OCI-LY7 (cell line): Measurements from ENCODE around the gene MYNN. TPM values are rescaled to one million over a fixed set of nuclear protein-coding genes. Genes with fewer than 3 reads are reported as not detected.
A peak's percentile ranks its signal among the peaks of the same experiment; 100 is the strongest.
"Not testable (repeated sequence)": the region's sequence is repeated elsewhere in the genome, so short reads cannot be mapped to it uniquely, and the experiment has no call there.

Source experiments
- Bru-seq: library from RNA; stranded (reverse); fragments of 400-500 nt; gene quantifications from one replicate; lab custom pipeline; 2021; lab: Mats Ljungman, UMichigan
- BruChase-seq, 2 experiments: library from RNA; stranded (reverse); fragments of 400-500 nt; gene quantifications; one replicate each; lab custom pipeline; 2021; lab: Mats Ljungman, UMichigan
- BruUV-seq: library from RNA; stranded (reverse); fragments of 400-500 nt; replicated peaks from 2 replicates; lab custom pipeline; 2021; lab: Mats Ljungman, UMichigan
- CTCF ChIA-PET: fragments of 300-600 bp; sonication (Branson Sonifier 250); formaldehyde crosslinking; loops from one replicate; lab custom pipeline; 2022; ENCODE audit warnings: antibody characterized with exemption; ENCODE audit not compliant: unreplicated experiment; lab: Charles Lee
- POLR2A ChIA-PET: fragments of 300-600 bp; sonication (Branson Sonifier 250); formaldehyde crosslinking; loops from one replicate; lab custom pipeline; 2022; ENCODE audit warnings: antibody characterized with exemption; lab: Charles Lee
- DNase-seq: peaks from one replicate; pipeline ENCODE4 v3.0.0-alpha.2; 2015; ENCODE audit warnings: low spot score
- H2AFZ ChIP-seq: fragments of 200-600 bp; sonication (generic), shearing (Covaris generic); 2 replicates; pipeline ENCODE4 v1.6.1; 2014; ENCODE audit warnings: mild to moderate bottlenecking, antibody characterized with exemption, low read length, moderate library complexity
- H3K27ac ChIP-seq: fragments of 200-600 bp; sonication (generic); 2 replicates; pipeline ENCODE4 v1.5.1; 2014; ENCODE audit warnings: mixed run types, low read depth, mild to moderate bottlenecking, moderate library complexity, low read length, inconsistent platforms; ENCODE audit not compliant: poor library complexity, severe bottlenecking
- H3K36me3 ChIP-seq: fragments of 200-600 bp; sonication (generic); 2 replicates; pipeline ENCODE4 v1.6.1; 2014; ENCODE audit warnings: mild to moderate bottlenecking, antibody characterized with exemption, low read length, moderate library complexity, mixed read lengths; ENCODE audit not compliant: insufficient read depth
- H3K4me1 ChIP-seq: fragments of 200-600 bp; sonication (generic); 2 replicates; pipeline ENCODE4 v1.5.1; 2014; ENCODE audit warnings: mild to moderate bottlenecking, low read length; ENCODE audit not compliant: insufficient read depth, poor library complexity, severe bottlenecking
- H3K4me2 ChIP-seq: fragments of 200-600 bp; sonication (generic); 2 replicates; pipeline ENCODE4 v1.6.1; 2014; ENCODE audit warnings: mild to moderate bottlenecking, low read length
- H3K4me3 ChIP-seq: fragments of 200-600 bp; sonication (generic); 2 replicates; pipeline ENCODE4 v1.5.1; 2014; ENCODE audit warnings: mild to moderate bottlenecking, low read depth, low read length; ENCODE audit not compliant: poor library complexity, severe bottlenecking
- H3K79me2 ChIP-seq: fragments of 200-600 bp; sonication (generic); 2 replicates; pipeline ENCODE4 v1.6.1; 2016; ENCODE audit warnings: low read depth, mild to moderate bottlenecking, low read length, moderate library complexity, mixed read lengths; ENCODE audit not compliant: insufficient read depth
- H3K9me2 ChIP-seq: fragments of 200-600 bp; sonication (generic); 2 replicates; pipeline ENCODE4 v1.6.1; 2016; ENCODE audit warnings: mild to moderate bottlenecking, low read length, mixed read lengths; ENCODE audit not compliant: insufficient read depth
- H3K9me3 ChIP-seq: fragments of 200-600 bp; sonication (generic); 2 replicates; pipeline ENCODE4 v1.6.1; 2014; ENCODE audit warnings: mild to moderate bottlenecking, mixed run types, low read length, mixed read lengths
- H4K20me1 ChIP-seq: fragments of 200-600 bp; sonication (generic); 2 replicates; pipeline ENCODE4 v1.6.1; 2014; ENCODE audit warnings: mild to moderate bottlenecking, antibody characterized with exemption, low read length, moderate library complexity, mixed read lengths; ENCODE audit not compliant: insufficient read depth
- CTCF ChIP-seq: fragments of 200-600 bp; sonication (generic); conservative IDR thresholded peaks from 2 replicates; pipeline ENCODE4 v1.5.1; 2014; ENCODE audit warnings: mild to moderate bottlenecking, antibody characterized with exemption, low read length, moderate library complexity, mixed read lengths
- EZH2phosphoT487 ChIP-seq: fragments of 200-600 bp; sonication (generic); IDR thresholded peaks from 2 replicates; pipeline ENCODE4 v1.6.1; 2018; ENCODE audit warnings: low read depth, borderline replicate concordance, mild to moderate bottlenecking, mixed run types, antibody characterized with exemption, low read length, moderate library complexity, mixed read lengths
- intact Hi-C: fragments of 100-400 bp; cut with micrococcal nuclease; formaldehyde crosslinking; loops from one replicate; pipeline ENCODE4 v1.10.0; 2022; ENCODE audit not compliant: unreplicated experiment
- long read RNA-seq: library from polyadenylated mRNA; stranded (forward); transcript quantifications from one replicate; pipeline ENCODE4 v2.0.0, GENCODE V29; 2022
- total RNA-seq, 2 experiments: library from RNA; depleted of rRNA in 1 of 2; stranded (reverse); fragments of >200 nt in 1 of 2; shearing (Covaris generic) in 1 of 2; gene quantifications; 2 replicates each; pipeline ENCODE4 v1.2.3, GENCODE V29; 2014 to 2022

Gene MYNN
- 12.0 and 13.1 TPM in 2 replicates for total RNA-seq (2014; rRNA removed; shearing (Covaris generic))
- total RNA-seq (2022), result 12.1 and 12.2 TPM in 2 replicates
- percentile 91 among the genes with signal in this experiment for Bru-seq, nascent RNA
- percentile 67 among the genes with signal in this experiment for BruChase-seq, experiment 1, labeled RNA remaining after a 6-hour chase
- BruChase-seq, experiment 2, labeled RNA remaining after a 2-hour chase, result percentile 80 among the genes with signal in this experiment
- long read RNA-seq, full-length matches to known transcripts, result 21 of 37 reads
- long read RNA-seq, partial matches to known transcripts, result 0 of 37 reads
- long read RNA-seq, other reads (novel, unspliced or antisense), result 16 of 37 reads

- Histone ChIP-seq H3K4me1 (peaks cover 31% of the 10 kb centered on the region), H3K9me3 (no peaks in the 10 kb centered on the region), H3K9me2 (no peaks in the 10 kb centered on the region), H4K20me1 (no peaks in the 10 kb centered on the region), H3K36me3 (peaks cover 41% of the 10 kb centered on the region), H3K27ac (peak within 1 kb of the TSS; percentile 92), H2AFZ (peak within 1 kb of the TSS; percentile 76), H3K79me2 (peaks cover 39% of the 10 kb centered on the region), H3K4me3 (peak within 1 kb of the TSS; percentile 84), H3K4me2 (peak within 1 kb of the TSS; percentile 90)
- ChIA-PET CTCF (no interaction called here), POLR2A (interaction anchor here (0.5 to 2.6 kb wide), 24 partner anchors 9 to 1095 kb away, joined by 3 to 18 read pairs (median 4); no protein-coding TSS in a partner anchor)
- DNase-seq, result peak; percentile 93
- intact Hi-C loops, result loop anchor here (1.0 to 10.0 kb wide), 7 partner anchors 69 to 1681 kb away; partner anchors contain the start of genes RPL22L1 and SKIL
- BruUV-seq, result TSS peak; percentile 96
- TF ChIP-seq EZH2phosphoT487 (no peak), CTCF (peak; percentile 50)
Observed at GRCh38 chr3:169772897-169773816, at the start of gene MYNN. TSS of gene MYNN (plus strand) at chr3:169773396. CDS start at chr3:169774296, 900 bp downstream.

GRCh38 chr3:169731857-169732256 is 41.3 kb upstream of the MYNN start:
- POLR2A ChIA-PET, CTCF ChIA-PET, H3K4me3 ChIP-seq, H3K27ac ChIP-seq, intact Hi-C loops, H4K20me1 ChIP-seq, H3K4me2 ChIP-seq, DNase-seq, BruUV-seq, H3K4me1 ChIP-seq, H2AFZ ChIP-seq, H3K9me3 ChIP-seq, H3K36me3 ChIP-seq, H3K9me2 ChIP-seq, H3K79me2 ChIP-seq: not testable (repeated sequence)

GRCh38 chr3:169739067-169739466 is 34.1 kb upstream of the MYNN start:
- Histone ChIP-seq H3K9me2 (no peaks in the 10 kb centered on the region), H3K79me2 (no peaks in the 10 kb centered on the region), H3K4me2 (no peak overlapping the region), H3K4me3 (no peak overlapping the region), H3K4me1 (no peaks in the 10 kb centered on the region), H3K9me3 (0 out of 2 replicates have a peak, but pooled peaks cover 5% of the 10 kb centered on the region), H2AFZ (no peak overlapping the region), H4K20me1 (no peaks in the 10 kb centered on the region), H3K27ac (no peak overlapping the region), H3K36me3 (no peaks in the 10 kb centered on the region)
- POLR2A ChIA-PET, result interaction anchor here (0.7 kb wide), 1 partner anchor 809 kb away, joined by 4 read pairs; no protein-coding TSS in a partner anchor
- CTCF ChIA-PET, result no interaction called here
- TF ChIP-seq CTCF, result no peak
- TF ChIP-seq EZH2phosphoT487, result no peak
- intact Hi-C loops, result no loop called here
- DNase-seq, result no peak
- BruUV-seq, result no TSS peak
